ENCODE results near the gene ANKS1B.
"Not testable (repeated sequence)": the region's sequence is repeated elsewhere in the genome, so short reads cannot be mapped to it uniquely, and the experiment has no call there.

Gene ANKS1B

GRCh38 chr12:99746538-99746937, 238.2 kb downstream of the ANKS1B start:
- DNase-seq: no peak

GRCh38 chr12:99745895-99746294, 238.8 kb downstream of the ANKS1B start:
- no peak for DNase-seq

GRCh38 chr12:99745121-99745520, 239.6 kb downstream of the ANKS1B start:
- DNase-seq: no peak

- no peak for DNase-seq
Observed at GRCh38 chr12:99736760-99737269, 247.9 kb downstream of the ANKS1B start.

- no peak for DNase-seq
Observed at GRCh38 chr12:99732131-99732530, 252.6 kb downstream of the ANKS1B start.

GRCh38 chr12:99722690-99723486, 261.8 kb downstream of the ANKS1B start:
- no peak for DNase-seq

- no peak for DNase-seq
Observed at GRCh38 chr12:99721715-99722275, 262.9 kb downstream of the ANKS1B start.

GRCh38 chr12:99720083-99720465, 264.7 kb downstream of the ANKS1B start:
- not testable (repeated sequence) for DNase-seq

GRCh38 chr12:99719411-99720082, 265.2 kb downstream of the ANKS1B start:
- not testable (repeated sequence) for DNase-seq

- DNase-seq: not testable (repeated sequence)
Observed at GRCh38 chr12:99715841-99716510, 268.8 kb downstream of the ANKS1B start.

- not testable (repeated sequence) for DNase-seq
Observed at GRCh38 chr12:99714921-99715320, 269.8 kb downstream of the ANKS1B start.

- DNase-seq: no peak
Observed at GRCh38 chr12:99713946-99714520, 270.7 kb downstream of the ANKS1B start.

GRCh38 chr12:99712281-99712680, 272.5 kb downstream of the ANKS1B start:
- DNase-seq: no peak

GRCh38 chr12:99711246-99711645, 273.5 kb downstream of the ANKS1B start:
- DNase-seq: no peak

GRCh38 chr12:99709619-99710018, 275.1 kb downstream of the ANKS1B start:
- no peak for DNase-seq

GRCh38 chr12:99709116-99709515, 275.6 kb downstream of the ANKS1B start:
- no peak for DNase-seq

- DNase-seq: no peak
Observed at GRCh38 chr12:99707883-99708282, 276.9 kb downstream of the ANKS1B start.

- DNase-seq: no peak
Observed at GRCh38 chr12:99706736-99707473, 277.8 kb downstream of the ANKS1B start.

GRCh38 chr12:99704458-99704857, 280.3 kb downstream of the ANKS1B start:
- DNase-seq: no peak

GRCh38 chr12:99704036-99704435, 280.7 kb downstream of the ANKS1B start:
- DNase-seq: no peak

- DNase-seq: no peak
Observed at GRCh38 chr12:99700032-99700431, 284.7 kb downstream of the ANKS1B start.

GRCh38 chr12:99695050-99695449, 289.7 kb downstream of the ANKS1B start:
- no peak for DNase-seq

Measured in activated CD4-positive, CD25-positive, alpha-beta regulatory T cell treated with anti-CD3 and anti-CD28 coated beads, Interleukin-2, amount 50 U/mL, for 72 hours (primary cell).